ENCODE measurements around the gene INIP.
A peak's percentile ranks its signal among the peaks of the same experiment; 100 is the strongest.

The INIP gene

GRCh38 chr9:112750764-112751055 lies 32.8 kb upstream of the INIP start:
- Histone ChIP-seq H3K9me3 (ENCODE audit: control insufficient read depth, insufficient read depth, low read depth, low read length) (no peaks in the 10 kb centered on the region), H3K4me3 (ENCODE audit: low read depth, low read length) (peak overlapping the region; percentile 54), H3K27ac (ENCODE audit: extremely low read depth, low read depth, low read length) (peak overlapping the region; percentile 59; the same call in 1 of the 2 replicates), H3K4me1 (ENCODE audit: control insufficient read depth, insufficient read depth, low read length) (peaks cover 2% of the 10 kb centered on the region; the same call in 1 of the 2 replicates), H3K36me3 (ENCODE audit: control insufficient read depth in 2 of 2, insufficient read depth in 1 of 2, low read length in 2 of 2) (no peaks in the 10 kb centered on the region)
- TF ChIP-seq ZNF423 (tag by site-specific recombination; IDR thresholded peaks at IDR 0.05) (no peak), ZFP69B (tag by site-specific recombination; IDR thresholded peaks at IDR 0.05) (no peak), ZNF274 (IDR thresholded peaks at IDR 0.05; ENCODE audit: low read length) (no peak), ZNF274 (tag by site-specific recombination; IDR thresholded peaks at IDR 0.05; ENCODE audit: borderline replicate concordance) (no peak), ZNF266 (tag by site-specific recombination; IDR thresholded peaks at IDR 0.05; ENCODE audit: low read depth) (no peak), ZNF121 (tag by site-specific recombination; IDR thresholded peaks at IDR 0.05) (no peak), WT1 (tag by site-specific recombination; IDR thresholded peaks at IDR 0.05) (no peak), KLF10 (tag by site-specific recombination; IDR thresholded peaks at IDR 0.05) (no peak)
- CTCF ChIA-PET, result interaction anchor here (0.5 to 1.5 kb wide), 4 partner anchors 15 to 153 kb away, joined by 3 to 5 read pairs (median 4); no protein-coding TSS in a partner anchor
- POLR2A ChIA-PET, result interaction anchor here (0.6 to 2.5 kb wide), 6 partner anchors 14 to 371 kb away, joined by 3 to 18 read pairs (median 4); partner anchors contain the start of genes HSDL2, INIP and KIAA1958

DNA sequence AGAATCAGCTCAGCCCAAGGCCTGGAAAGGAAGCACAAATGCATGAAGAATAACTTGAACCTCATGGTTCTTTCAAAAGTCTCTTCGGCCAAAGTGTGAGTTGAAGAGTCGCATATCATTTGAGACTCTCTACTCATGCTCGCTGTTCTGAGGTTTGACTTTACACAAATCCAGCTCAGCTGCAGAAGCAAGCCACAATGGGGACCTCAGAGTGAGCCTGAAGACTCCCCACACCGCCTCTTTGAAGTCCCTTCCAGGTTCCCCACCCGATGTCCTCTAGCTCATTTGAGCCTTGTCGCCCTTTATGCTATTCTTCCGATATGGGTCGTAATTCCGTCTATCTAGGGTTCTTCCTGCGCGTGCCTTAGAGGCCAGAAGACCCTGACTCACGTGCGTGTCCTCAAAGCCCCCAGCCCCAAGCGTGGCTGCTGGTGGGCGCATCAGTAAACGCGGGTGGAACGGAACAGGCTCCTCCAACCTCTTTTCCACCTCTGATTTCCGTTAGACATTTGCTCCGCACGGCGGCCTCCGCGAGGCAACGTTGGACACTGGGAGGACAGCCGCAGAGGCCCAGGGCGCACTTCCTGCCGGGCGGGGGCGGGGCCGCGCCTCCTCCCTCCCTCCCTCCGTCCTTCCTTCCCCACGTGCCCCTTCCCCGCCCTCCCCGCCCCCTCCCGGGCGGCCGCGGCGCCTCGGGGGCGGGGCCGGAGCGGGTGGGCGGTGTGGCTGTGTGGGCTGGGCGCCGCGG lies 32.3 kb upstream of the INIP start, which contains the start of gene SNX30:
TSS of gene SNX30 (plus strand) at position 745 of the 748 bp plus-strand sequence. CDS start 242 bp downstream, outside the sequence.
- H3K36me3 ChIP-seq (ENCODE audit: control insufficient read depth in 2 of 2, insufficient read depth in 1 of 2, low read length in 2 of 2), result no peaks in the 10 kb centered on the region
- POLR2A ChIA-PET, result interaction anchor here (0.9 to 2.5 kb wide), 5 partner anchors 14 to 371 kb away, joined by 3 to 18 read pairs (median 3); partner anchors contain the start of genes HSDL2, INIP and KIAA1958
- H3K4me3 ChIP-seq (ENCODE audit: low read depth, low read length), result peak within 1 kb of the TSS; percentile 58
- H3K9me3 ChIP-seq (ENCODE audit: control insufficient read depth, insufficient read depth, low read depth, low read length), result no peaks in the 10 kb centered on the region
- H3K27ac ChIP-seq (ENCODE audit: extremely low read depth, low read depth, low read length), result peak within 1 kb of the TSS; percentile 64; the same call in 1 of the 2 replicates
- CTCF ChIA-PET, result interaction anchor here (0.5 to 1.5 kb wide), 6 partner anchors 16 to 404 kb away, joined by 3 to 6 read pairs (median 4); no protein-coding TSS in a partner anchor
- peaks cover 2% of the 10 kb centered on the region; the same call in 1 of the 2 replicates for H3K4me1 ChIP-seq (ENCODE audit: control insufficient read depth, insufficient read depth, low read length)
- TF ChIP-seq ZNF280D (tag by site-specific recombination; IDR thresholded peaks at IDR 0.05), result 0 out of 2 replicates have a peak, but pooled peaks have one; percentile 13
- peak; percentile 43; the same call in 1 of the 2 replicates for TF ChIP-seq GLIS1 (tag by site-specific recombination; IDR thresholded peaks at IDR 0.05)
- TF ChIP-seq ZNF488 (tag by site-specific recombination; IDR thresholded peaks at IDR 0.05), result no peak
- 0 out of 2 replicates have a peak, but pooled peaks have one; percentile 58 for TF ChIP-seq ZFP37 (tag by site-specific recombination; IDR thresholded peaks at IDR 0.05)
- TF ChIP-seq, protein P1, sequence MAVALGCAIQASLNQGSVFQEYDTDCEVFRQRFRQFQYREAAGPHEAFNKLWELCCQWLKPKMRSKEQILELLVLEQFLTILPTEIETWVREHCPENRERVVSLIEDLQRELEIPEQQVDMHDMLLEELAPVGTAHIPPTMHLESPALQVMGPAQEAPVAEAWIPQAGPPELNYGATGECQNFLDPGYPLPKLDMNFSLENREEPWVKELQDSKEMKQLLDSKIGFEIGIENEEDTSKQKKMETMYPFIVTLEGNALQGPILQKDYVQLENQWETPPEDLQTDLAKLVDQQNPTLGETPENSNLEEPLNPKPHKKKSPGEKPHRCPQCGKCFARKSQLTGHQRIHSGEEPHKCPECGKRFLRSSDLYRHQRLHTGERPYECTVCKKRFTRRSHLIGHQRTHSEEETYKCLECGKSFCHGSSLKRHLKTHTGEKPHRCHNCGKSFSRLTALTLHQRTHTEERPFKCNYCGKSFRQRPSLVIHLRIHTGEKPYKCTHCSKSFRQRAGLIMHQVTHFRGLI (tag by site-specific recombination; IDR thresholded peaks at IDR 0.05), result peak; percentile 18; the same call in 1 of the 2 replicates
- TF ChIP-seq ZNF791 (tag by site-specific recombination; IDR thresholded peaks at IDR 0.05), result no peak
- TF ChIP-seq, protein P2, sequence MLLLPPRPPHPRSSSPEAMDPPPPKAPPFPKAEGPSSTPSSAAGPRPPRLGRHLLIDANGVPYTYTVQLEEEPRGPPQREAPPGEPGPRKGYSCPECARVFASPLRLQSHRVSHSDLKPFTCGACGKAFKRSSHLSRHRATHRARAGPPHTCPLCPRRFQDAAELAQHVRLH (tag by site-specific recombination; IDR thresholded peaks at IDR 0.05), result 0 out of 2 replicates have a peak, but pooled peaks have one; percentile 47
- no peak for TF ChIP-seq OSR2 (tag by site-specific recombination; IDR thresholded peaks at IDR 0.05)
- TF ChIP-seq ZNF335 (tag by site-specific recombination; conservative IDR thresholded peaks at IDR 0.05), result peak; percentile 94
- TF ChIP-seq ZNF48 (tag by site-specific recombination; IDR thresholded peaks at IDR 0.05), result no peak
- no peak for TF ChIP-seq ZNF394 (tag by site-specific recombination; IDR thresholded peaks at IDR 0.05; ENCODE audit: borderline replicate concordance)
- TF ChIP-seq ZNF2 (tag by site-specific recombination; IDR thresholded peaks at IDR 0.05), result peak; percentile 53; the same call in 1 of the 2 replicates
- TF ChIP-seq ZNF830 (tag by site-specific recombination; IDR thresholded peaks at IDR 0.05; ENCODE audit: low read depth), result no peak
- no peak for TF ChIP-seq GLI2 (tag by site-specific recombination; IDR thresholded peaks at IDR 0.05; ENCODE audit: borderline replicate concordance, low read depth)
- TF ChIP-seq ZNF155 (tag by site-specific recombination; IDR thresholded peaks at IDR 0.05), result no peak
- TF ChIP-seq ZBTB48 (tag by site-specific recombination; IDR thresholded peaks at IDR 0.05), result no peak; the same call in 1 of the 2 replicates
- TF ChIP-seq SP3 (tag by site-specific recombination; IDR thresholded peaks at IDR 0.05), result peak; percentile 81
- no peak for TF ChIP-seq PRDM6 (tag by site-specific recombination; IDR thresholded peaks at IDR 0.05)
- TF ChIP-seq ZNF660 (tag by site-specific recombination; IDR thresholded peaks at IDR 0.05), result no peak
